Upper lobe of right lung (tissue), 1 donor: ENCODE results near the gene PLEKHA7. TPM values are rescaled to one million over a fixed set of nuclear protein-coding genes. Genes with fewer than 3 reads are reported as not detected.
"Not testable (repeated sequence)": the region's sequence is repeated elsewhere in the genome, so short reads cannot be mapped to it uniquely, and the experiment has no call there.

Source experiments
- ATAC-seq: fragments of 200-7000 bp; cut with Tn5 transposase; one replicate; pipeline ENCODE4 v1.9.1; 2020; ENCODE audit warnings: mild to moderate bottlenecking, moderate library complexity
- DNase-seq: peaks from one replicate; pipeline ENCODE4 v3.0.0-alpha.2; 2020
- H3K27ac ChIP-seq: fragments of 200-600 bp; one replicate; pipeline ENCODE4 v1.8.0; 2022
- H3K27me3 ChIP-seq: fragments of 200-600 bp; one replicate; pipeline ENCODE4 v1.8.0; 2022; ENCODE audit warnings: mild to moderate bottlenecking
- H3K36me3 ChIP-seq: fragments of 200-600 bp; one replicate; pipeline ENCODE4 v1.8.0; 2022
- H3K4me1 ChIP-seq: fragments of 200-600 bp; one replicate; pipeline ENCODE4 v1.8.0; 2022
- H3K4me3 ChIP-seq: fragments of 200-600 bp; one replicate; pipeline ENCODE4 v1.8.0; 2022; ENCODE audit warnings: mild to moderate bottlenecking
- H3K9me3 ChIP-seq: fragments of 200-600 bp; one replicate; pipeline ENCODE4 v1.8.0; 2022
- CTCF ChIP-seq: fragments of 200-600 bp; IDR thresholded peaks from one replicate; pipeline ENCODE4 v1.8.0; 2022; ENCODE audit warnings: antibody characterized with exemption
- intact Hi-C: fragments of 100-400 bp; cut with DNase I; formaldehyde crosslinking; loops from one replicate; pipeline ENCODE4 v1.11.0; 2022
- long read RNA-seq: library from polyadenylated mRNA; unstranded; transcript quantifications from one replicate; pipeline ENCODE4 v2.0.0, GENCODE V29; 2021
- total RNA-seq: library from RNA; stranded (reverse); fragmentation: NEBNext Ultra II Directional; extraction: Animal tissue kit (Norgen Biotek cat#: 25700); gene quantifications from one replicate; pipeline ENCODE4 v1.2.1, GENCODE V29; 2021
- donor health status: DM: no; HTN: yes; CAD: no; lungs with severe emphysema.

PLEKHA7 gene
- total RNA-seq: 43.6 TPM
- long read RNA-seq, partial matches to known transcripts: 27 of 50 reads
- long read RNA-seq, other reads (novel, unspliced or antisense): 19 of 50 reads

DNA sequence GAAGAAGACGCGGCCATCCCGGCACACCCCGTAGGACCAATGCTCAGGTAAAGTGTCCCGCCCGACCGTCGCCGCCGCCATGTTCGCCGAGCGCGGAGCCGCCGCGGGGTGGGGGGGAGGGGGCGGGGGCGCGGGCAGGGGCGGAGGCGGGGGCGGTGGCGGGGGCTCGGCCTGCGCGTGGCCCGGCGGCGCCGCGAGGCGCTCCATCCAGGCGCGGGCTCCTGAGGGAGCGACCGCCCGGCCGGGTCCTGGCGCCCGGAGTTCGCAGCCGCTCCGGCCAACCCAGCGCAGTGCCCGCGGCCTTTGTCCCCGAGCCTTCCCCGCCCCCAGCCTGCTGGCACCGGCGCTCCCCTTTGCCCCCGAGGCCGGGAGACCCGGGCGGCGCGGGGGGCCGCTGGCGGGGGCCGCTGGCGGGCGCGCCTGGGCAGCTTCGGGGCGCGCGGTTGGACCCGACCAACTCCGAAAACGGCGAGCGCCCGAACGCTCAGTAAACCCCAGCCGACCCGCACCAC lies at the start of gene PLEKHA7:
PLEKHA7 (minus strand) TSS at position 94 of the 512 bp plus-strand sequence; CDS start at position 81, 13 bp downstream.
- Histone ChIP-seq H3K9me3 (no peaks in the 10 kb centered on the region), H3K27ac (peak within 1 kb of the TSS; percentile 47), H3K36me3 (no peaks in the 10 kb centered on the region), H3K4me1 (no peaks in the 10 kb centered on the region), H3K4me3 (peak within 1 kb of the TSS; percentile 72), H3K27me3 (peaks cover 12% of the 10 kb centered on the region)
- intact Hi-C loops: no loop called here
- ATAC-seq (peak; percentile 65), DNase-seq (peak; percentile 71)
- TF ChIP-seq CTCF: no peak

DNA sequence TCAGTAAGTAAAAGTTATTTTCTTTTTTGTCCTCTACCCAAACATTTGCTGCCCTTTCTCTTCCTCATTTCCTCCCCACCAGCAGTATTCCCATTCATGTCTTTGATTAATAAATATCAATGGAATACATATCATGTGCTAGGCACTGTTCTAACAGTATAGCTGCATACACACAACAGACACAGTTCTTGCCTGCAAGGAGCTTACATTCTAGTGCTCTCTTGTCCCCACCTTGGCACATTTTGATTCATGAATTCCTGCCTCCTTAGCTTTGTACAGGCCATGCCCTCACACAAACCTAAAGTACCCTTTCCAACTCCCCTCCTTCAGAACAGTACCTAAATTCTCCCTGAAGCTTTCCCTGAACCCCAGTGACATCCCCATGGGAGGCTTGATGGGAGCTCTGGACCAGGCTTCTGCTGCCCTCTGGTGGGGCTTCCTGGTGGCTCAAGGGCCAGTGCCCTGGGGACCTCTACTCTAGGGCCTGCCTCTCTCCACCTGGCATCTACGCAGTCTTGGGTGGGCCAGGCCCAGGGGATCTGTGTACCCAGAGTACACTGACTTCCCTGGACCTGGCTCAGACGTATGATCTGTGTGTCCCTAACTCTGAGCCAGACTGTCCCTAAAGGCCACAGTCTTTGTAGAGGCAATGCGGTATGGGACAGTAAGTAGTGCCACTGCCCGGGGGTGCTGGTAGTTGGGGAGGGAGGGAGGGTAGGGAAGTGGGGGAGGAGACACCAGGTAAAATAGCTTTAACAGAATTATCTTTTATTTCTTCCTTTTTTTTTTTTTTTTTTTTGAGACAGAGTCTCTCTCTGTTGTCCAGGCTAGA lies 49.2 kb upstream of the PLEKHA7 start:
- peak; percentile 73 for TF ChIP-seq CTCF
- Histone ChIP-seq H3K36me3 (no peaks in the 10 kb centered on the region), H3K27me3 (no peaks in the 10 kb centered on the region), H3K4me3 (no peak overlapping the region), H3K9me3 (no peaks in the 10 kb centered on the region), H3K27ac (no peak overlapping the region), H3K4me1 (no peaks in the 10 kb centered on the region)
- intact Hi-C loops: loop anchor here (10.0 kb wide), 1 partner anchor 109 kb away; no protein-coding TSS in a partner anchor
- DNase-seq (peak; percentile 82), ATAC-seq (peak; percentile 99)

- H3K27me3 ChIP-seq, H3K27ac ChIP-seq, intact Hi-C loops, H3K4me3 ChIP-seq, DNase-seq, ATAC-seq, H3K4me1 ChIP-seq, H3K9me3 ChIP-seq, H3K36me3 ChIP-seq: not testable (repeated sequence)
Measured at GRCh38 chr11:17051146-17051545, 36.9 kb upstream of the PLEKHA7 start.

- DNase-seq: not testable (repeated sequence)
Measured at GRCh38 chr11:17048491-17048890, 34.3 kb upstream of the PLEKHA7 start.

GRCh38 chr11:17046690-17047089 lies 32.5 kb upstream of the PLEKHA7 start:
- no peaks in the 10 kb centered on the region for H3K9me3 ChIP-seq
- intact Hi-C loops: no loop called here
- H3K4me3 ChIP-seq: no peak overlapping the region
- H3K27me3 ChIP-seq: no peaks in the 10 kb centered on the region
- H3K4me1 ChIP-seq: no peaks in the 10 kb centered on the region
- no peak overlapping the region for H3K27ac ChIP-seq
- ATAC-seq: no peak
- no peaks in the 10 kb centered on the region for H3K36me3 ChIP-seq
- TF ChIP-seq CTCF: no peak
- no peak for DNase-seq

More at GRCh38 chr11:17048491-17048890, 34.3 kb upstream of the PLEKHA7 start:
- H3K4me3 ChIP-seq, H3K36me3 ChIP-seq, intact Hi-C loops, ATAC-seq, H3K4me1 ChIP-seq, H3K27me3 ChIP-seq, H3K27ac ChIP-seq, H3K9me3 ChIP-seq: not testable (repeated sequence)

DNA sequence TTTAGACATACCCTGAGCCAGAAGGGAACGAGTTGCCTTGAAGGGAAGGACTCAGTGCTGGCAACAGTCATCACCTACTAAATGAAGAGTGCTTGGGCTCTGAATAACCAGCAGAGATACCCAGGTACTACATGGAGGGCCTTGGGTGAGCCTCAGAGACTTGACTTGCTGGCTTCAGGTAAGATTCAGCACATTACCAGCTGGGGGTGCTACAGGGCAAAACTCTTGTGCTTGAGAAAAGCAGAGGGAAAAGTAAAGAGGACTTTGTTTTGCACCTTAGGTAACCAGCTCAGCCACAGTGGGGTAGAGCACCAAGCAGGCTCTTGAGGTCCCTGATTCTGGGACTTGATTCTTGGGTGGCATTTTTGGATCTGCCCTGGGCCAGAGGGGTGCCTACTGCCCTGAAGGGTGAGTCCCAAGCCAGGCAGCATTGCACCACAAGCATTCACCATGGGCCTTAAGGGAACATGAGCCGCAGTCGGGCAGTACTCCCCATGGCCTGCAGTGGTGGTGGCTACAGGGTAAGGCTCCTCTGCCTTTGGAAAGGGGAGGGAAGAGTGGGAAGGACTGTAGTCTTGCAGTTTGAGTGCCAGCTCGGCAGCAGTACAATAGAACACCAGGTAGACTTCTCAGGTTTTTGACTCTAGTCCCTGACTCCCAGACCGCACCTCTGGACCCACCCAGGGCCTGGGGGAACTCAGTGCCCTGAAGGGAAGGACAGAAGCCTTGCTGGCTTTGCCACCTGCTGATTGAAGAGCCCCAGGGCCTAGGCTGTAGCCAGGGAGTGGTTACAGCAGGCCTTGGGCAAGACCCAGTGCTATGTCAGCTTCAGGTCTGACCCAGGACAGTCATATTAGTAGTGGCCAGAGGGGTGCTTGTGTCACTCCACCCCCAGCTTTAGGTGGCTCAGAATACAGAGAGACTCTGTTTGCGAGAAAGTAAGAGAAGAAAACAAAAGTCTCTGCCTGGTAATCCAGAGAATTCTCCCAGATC lies 22.7 kb upstream of the PLEKHA7 start:
- TF ChIP-seq CTCF: no peak
- DNase-seq (no peak), ATAC-seq (no peak)
- no peaks in the 10 kb centered on the region for H3K4me1 ChIP-seq
- intact Hi-C loops: no loop called here
- H3K36me3 ChIP-seq: no peaks in the 10 kb centered on the region
- H3K9me3 ChIP-seq: no peaks in the 10 kb centered on the region
- H3K27ac ChIP-seq: no peak overlapping the region
- no peak overlapping the region for H3K4me3 ChIP-seq
- H3K27me3 ChIP-seq: no peaks in the 10 kb centered on the region

DNA sequence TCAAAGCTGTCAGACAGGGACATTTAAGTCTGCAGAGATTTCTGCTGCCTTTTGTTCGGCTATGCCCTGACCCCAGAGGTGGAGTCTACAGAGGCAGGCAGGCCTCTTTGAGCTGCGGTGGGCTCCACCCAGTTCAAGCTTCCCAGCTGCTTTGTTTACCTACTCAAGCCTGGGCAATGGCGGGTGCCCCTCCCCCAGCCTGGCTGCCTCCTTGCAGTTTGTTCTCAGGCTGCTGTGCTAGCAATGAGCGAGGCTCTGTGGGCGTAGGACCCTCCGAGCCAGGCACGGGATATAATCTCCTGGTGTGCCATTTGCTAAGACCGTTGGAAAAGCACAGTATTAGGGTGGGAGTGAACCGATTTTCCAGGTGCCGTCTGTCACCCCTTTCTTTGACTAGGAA lies 19.8 kb upstream of the PLEKHA7 start:
- H3K4me3 ChIP-seq, ATAC-seq, H3K27ac ChIP-seq, H3K36me3 ChIP-seq, H3K27me3 ChIP-seq, H3K4me1 ChIP-seq, DNase-seq, intact Hi-C loops, H3K9me3 ChIP-seq: not testable (repeated sequence)
